ENCODE results near the gene FHOD3.

The FHOD3 gene

GRCh38 chr18:36419188-36419899, 121.8 kb downstream of the FHOD3 start:
- TF ChIP-seq ZBTB7A (IDR thresholded peaks at IDR 0.05; ENCODE audit: low read depth), result no peak
- no peak for TF ChIP-seq NFIC (IDR thresholded peaks at IDR 0.05)
- TF ChIP-seq EGR1 (IDR thresholded peaks at IDR 0.05), result no peak
- TF ChIP-seq REST (IDR thresholded peaks at IDR 0.05; ENCODE audit: low read depth), result no peak

DNA sequence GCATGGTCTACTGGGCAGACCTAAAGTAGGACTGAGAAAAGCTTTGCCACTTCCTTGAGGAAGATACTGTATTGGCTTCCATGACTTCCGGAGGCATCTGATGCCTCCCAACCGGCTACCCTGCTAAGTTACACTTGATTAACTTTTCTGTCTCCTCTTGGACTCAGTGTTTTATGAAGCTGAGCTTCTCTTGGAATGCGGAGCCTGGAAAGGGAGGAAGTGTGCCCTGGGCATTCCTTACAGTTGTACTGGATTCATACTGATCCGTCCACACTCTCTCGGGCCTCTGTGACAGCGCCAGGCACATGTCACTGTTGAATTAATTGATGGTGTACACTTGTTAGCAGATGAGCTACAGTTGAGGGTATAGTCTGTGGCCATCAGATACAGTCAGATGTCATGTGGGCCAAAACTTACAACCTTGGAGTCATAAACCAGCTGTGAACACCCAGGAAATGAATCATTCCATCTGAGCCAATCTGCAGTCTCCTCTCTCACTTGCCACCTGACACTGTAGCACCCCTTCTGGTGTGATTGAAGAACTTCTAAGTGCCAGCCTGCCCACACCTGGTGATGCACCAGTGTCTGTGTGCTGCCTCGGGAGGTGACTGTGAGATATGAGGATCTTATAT, 122.5 kb downstream of the FHOD3 start:
- TF ChIP-seq EGR1 (IDR thresholded peaks at IDR 0.05) (no peak), CREB1 (IDR thresholded peaks at IDR 0.05; ENCODE audit: low read depth) (no peak), MAX (IDR thresholded peaks at IDR 0.05) (no peak), CEBPB (IDR thresholded peaks at IDR 0.05) (no peak), REST (IDR thresholded peaks at IDR 0.05; ENCODE audit: low read depth) (no peak), TCF12 (IDR thresholded peaks at IDR 0.05; ENCODE audit: low read depth) (no peak), EP300 (IDR thresholded peaks at IDR 0.05; ENCODE audit: borderline replicate concordance) (no peak), NFIC (IDR thresholded peaks at IDR 0.05) (no peak), TAF1 (IDR thresholded peaks at IDR 0.05; ENCODE audit: low read depth) (no peak), YY1 (IDR thresholded peaks at IDR 0.05; ENCODE audit: low read depth) (no peak), TEAD4 (IDR thresholded peaks at IDR 0.05) (no peak), ZBTB7A (IDR thresholded peaks at IDR 0.05; ENCODE audit: low read depth) (no peak), RAD21 (IDR thresholded peaks at IDR 0.05; ENCODE audit: low read depth) (no peak; the same call in 1 of the 2 replicates)

- TF ChIP-seq TCF12 (IDR thresholded peaks at IDR 0.05; ENCODE audit: low read depth) (no peak), CEBPB (IDR thresholded peaks at IDR 0.05) (no peak), FOXM1 (IDR thresholded peaks at IDR 0.05; ENCODE audit: borderline replicate concordance, low read depth) (no peak), NFIC (IDR thresholded peaks at IDR 0.05) (no peak), MAX (IDR thresholded peaks at IDR 0.05) (no peak), EGR1 (IDR thresholded peaks at IDR 0.05) (no peak), TEAD4 (IDR thresholded peaks at IDR 0.05) (no peak), USF1 (IDR thresholded peaks at IDR 0.05) (no peak), ZBTB7A (IDR thresholded peaks at IDR 0.05; ENCODE audit: low read depth) (no peak), TAF1 (IDR thresholded peaks at IDR 0.05; ENCODE audit: low read depth) (no peak), EP300 (IDR thresholded peaks at IDR 0.05; ENCODE audit: borderline replicate concordance) (no peak), YY1 (IDR thresholded peaks at IDR 0.05; ENCODE audit: low read depth) (no peak), RAD21 (IDR thresholded peaks at IDR 0.05; ENCODE audit: low read depth) (no peak), REST (IDR thresholded peaks at IDR 0.05; ENCODE audit: low read depth) (no peak), CREB1 (IDR thresholded peaks at IDR 0.05; ENCODE audit: low read depth) (no peak)
These were observed 123.3 kb downstream of the FHOD3 start for GRCh38 chr18:36420826-36421225.

GRCh38 chr18:36424741-36425142, 127.2 kb downstream of the FHOD3 start:
- no peak for TF ChIP-seq RAD21 (IDR thresholded peaks at IDR 0.05; ENCODE audit: low read depth)
- no peak for TF ChIP-seq FOXM1 (IDR thresholded peaks at IDR 0.05; ENCODE audit: borderline replicate concordance, low read depth)
- no peak for TF ChIP-seq CEBPB (IDR thresholded peaks at IDR 0.05)
- no peak for TF ChIP-seq TEAD4 (IDR thresholded peaks at IDR 0.05)
- no peak for TF ChIP-seq YY1 (IDR thresholded peaks at IDR 0.05; ENCODE audit: low read depth)
- TF ChIP-seq TCF12 (IDR thresholded peaks at IDR 0.05; ENCODE audit: low read depth), result no peak
- TF ChIP-seq MAX (IDR thresholded peaks at IDR 0.05), result no peak
- TF ChIP-seq TAF1 (IDR thresholded peaks at IDR 0.05; ENCODE audit: low read depth), result no peak
- no peak for TF ChIP-seq EP300 (IDR thresholded peaks at IDR 0.05; ENCODE audit: borderline replicate concordance)
- no peak for TF ChIP-seq ZBTB7A (IDR thresholded peaks at IDR 0.05; ENCODE audit: low read depth)
- no peak for TF ChIP-seq NFIC (IDR thresholded peaks at IDR 0.05)
- TF ChIP-seq REST (IDR thresholded peaks at IDR 0.05; ENCODE audit: low read depth), result no peak
- no peak for TF ChIP-seq EGR1 (IDR thresholded peaks at IDR 0.05)

All from Ishikawa (cell line).